ENCODE results near the gene ANKRD44. TPM values are rescaled to one million over a fixed set of nuclear protein-coding genes. Genes with fewer than 3 reads are reported as not detected.

The ANKRD44 gene
- total RNA-seq, 1 donor from 2014 or later: 11.2 TPM

GRCh38 chr2:197315371-197315770, 4.8 kb upstream of the ANKRD44 start:
- no peak overlapping the region for H3K4me3 Mint-ChIP-seq
- no peaks in the 10 kb centered on the region for H3K36me3 Mint-ChIP-seq (ENCODE audit: low read depth)
- peaks cover 31% of the 10 kb centered on the region for H3K27me3 Mint-ChIP-seq (ENCODE audit: low read depth)
- TF ChIP-seq, protein P1, sequence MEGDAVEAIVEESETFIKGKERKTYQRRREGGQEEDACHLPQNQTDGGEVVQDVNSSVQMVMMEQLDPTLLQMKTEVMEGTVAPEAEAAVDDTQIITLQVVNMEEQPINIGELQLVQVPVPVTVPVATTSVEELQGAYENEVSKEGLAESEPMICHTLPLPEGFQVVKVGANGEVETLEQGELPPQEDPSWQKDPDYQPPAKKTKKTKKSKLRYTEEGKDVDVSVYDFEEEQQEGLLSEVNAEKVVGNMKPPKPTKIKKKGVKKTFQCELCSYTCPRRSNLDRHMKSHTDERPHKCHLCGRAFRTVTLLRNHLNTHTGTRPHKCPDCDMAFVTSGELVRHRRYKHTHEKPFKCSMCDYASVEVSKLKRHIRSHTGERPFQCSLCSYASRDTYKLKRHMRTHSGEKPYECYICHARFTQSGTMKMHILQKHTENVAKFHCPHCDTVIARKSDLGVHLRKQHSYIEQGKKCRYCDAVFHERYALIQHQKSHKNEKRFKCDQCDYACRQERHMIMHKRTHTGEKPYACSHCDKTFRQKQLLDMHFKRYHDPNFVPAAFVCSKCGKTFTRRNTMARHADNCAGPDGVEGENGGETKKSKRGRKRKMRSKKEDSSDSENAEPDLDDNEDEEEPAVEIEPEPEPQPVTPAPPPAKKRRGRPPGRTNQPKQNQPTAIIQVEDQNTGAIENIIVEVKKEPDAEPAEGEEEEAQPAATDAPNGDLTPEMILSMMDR (conservative IDR thresholded peaks at IDR 0.05): no peak
- H3K4me1 Mint-ChIP-seq: peaks cover 8% of the 10 kb centered on the region
- no peak for DNase-seq (ENCODE audit: low read depth, low spot score)
- H3K27ac Mint-ChIP-seq (ENCODE audit: unreplicated experiment): no peak overlapping the region
- no peaks in the 10 kb centered on the region for H3K9me3 Mint-ChIP-seq

- Mint-ChIP-seq H3K27ac (ENCODE audit: unreplicated experiment) (no peak overlapping the region), H3K36me3 (ENCODE audit: low read depth) (no peaks in the 10 kb centered on the region), H3K27me3 (ENCODE audit: low read depth) (peaks cover 55% of the 10 kb centered on the region), H3K9me3 (no peaks in the 10 kb centered on the region), H3K4me3 (peak overlapping the region; percentile 89), H3K4me1 (peaks cover 31% of the 10 kb centered on the region)
- TF ChIP-seq, protein P1 (conservative IDR thresholded peaks at IDR 0.05): no peak
- no peak for DNase-seq (ENCODE audit: low read depth, low spot score)
Observed at GRCh38 chr2:197312186-197312585, 1.6 kb upstream of the ANKRD44 start.

DNA sequence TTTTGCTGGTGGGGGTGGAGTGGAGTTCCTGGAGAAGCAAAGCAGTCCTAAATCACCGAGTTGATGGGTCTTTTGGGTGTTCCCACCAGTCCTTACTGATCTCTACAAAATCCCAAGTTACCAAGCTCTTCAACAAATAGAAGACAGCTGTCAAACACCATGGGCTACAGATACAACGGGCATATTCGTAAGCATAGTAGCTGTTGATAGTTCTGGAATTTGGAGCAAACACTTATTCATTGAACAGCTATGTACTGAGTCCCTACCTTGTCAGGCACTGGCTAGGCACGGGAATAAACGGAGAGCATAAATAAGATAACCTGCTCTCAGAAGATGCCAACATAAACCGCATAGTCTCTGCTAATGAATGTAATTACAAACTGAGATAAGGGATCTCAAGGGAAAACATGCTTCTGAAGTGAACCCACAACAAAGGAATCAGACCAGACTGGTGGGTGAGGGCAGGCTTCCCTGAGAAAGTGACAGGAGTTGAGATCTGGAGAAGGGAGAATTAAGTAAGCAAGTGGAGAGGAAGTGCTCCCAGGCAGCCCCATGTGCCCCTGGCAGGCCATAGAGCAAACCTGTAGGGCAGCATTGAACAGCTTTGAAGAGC, 947 bp upstream of the ANKRD44 start:
- Mint-ChIP-seq H3K4me3 (peak overlapping the region; percentile 89), H3K36me3 (ENCODE audit: low read depth) (no peaks in the 10 kb centered on the region), H3K27ac (ENCODE audit: unreplicated experiment) (no peak overlapping the region), H3K9me3 (no peaks in the 10 kb centered on the region), H3K27me3 (ENCODE audit: low read depth) (peaks cover 55% of the 10 kb centered on the region), H3K4me1 (peaks cover 37% of the 10 kb centered on the region)
- no peak for DNase-seq (ENCODE audit: low read depth, low spot score)
- TF ChIP-seq, protein P1 (conservative IDR thresholded peaks at IDR 0.05): no peak

DNA sequence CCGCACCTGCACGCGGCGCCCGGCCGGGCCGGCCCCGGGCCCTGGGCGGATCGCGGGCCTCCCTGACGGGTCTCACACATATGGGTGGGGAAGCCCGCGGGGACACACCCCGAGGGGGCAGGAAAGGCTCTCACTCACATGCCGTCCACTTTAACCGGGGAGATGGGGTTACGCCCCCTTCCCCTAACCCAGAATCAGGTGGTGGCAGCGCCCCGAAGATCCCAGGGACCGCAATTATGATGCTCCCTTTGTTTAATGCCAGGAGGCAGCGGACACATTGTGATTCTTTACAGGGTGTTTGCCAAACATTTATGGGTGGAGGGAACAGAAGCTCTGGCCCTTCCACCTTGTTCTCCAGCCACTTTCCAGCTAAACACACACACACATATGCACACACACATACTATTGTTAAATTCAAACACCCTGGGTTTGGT, 424 bp upstream of the ANKRD44 start:
- Mint-ChIP-seq H3K36me3 (ENCODE audit: low read depth) (no peaks in the 10 kb centered on the region), H3K27me3 (ENCODE audit: low read depth) (peaks cover 55% of the 10 kb centered on the region), H3K9me3 (no peaks in the 10 kb centered on the region), H3K4me1 (peaks cover 39% of the 10 kb centered on the region), H3K4me3 (peak overlapping the region; percentile 89), H3K27ac (ENCODE audit: unreplicated experiment) (no peak overlapping the region)
- DNase-seq (ENCODE audit: low read depth, low spot score): no peak
- TF ChIP-seq, protein P1 (conservative IDR thresholded peaks at IDR 0.05): no peak

GRCh38 chr2:197309691-197310231, 819 bp downstream of the ANKRD44 start:
- H3K4me3 Mint-ChIP-seq: peak overlapping the region; percentile 95
- DNase-seq (ENCODE audit: low read depth, low spot score): peak; percentile 14
- H3K27me3 Mint-ChIP-seq (ENCODE audit: low read depth): peaks cover 52% of the 10 kb centered on the region
- TF ChIP-seq, protein P1 (conservative IDR thresholded peaks at IDR 0.05): no peak
- no peak overlapping the region for H3K27ac Mint-ChIP-seq (ENCODE audit: unreplicated experiment)
- H3K36me3 Mint-ChIP-seq (ENCODE audit: low read depth): no peaks in the 10 kb centered on the region
- H3K4me1 Mint-ChIP-seq: peaks cover 39% of the 10 kb centered on the region
- no peaks in the 10 kb centered on the region for H3K9me3 Mint-ChIP-seq

All from neural crest cell (in vitro differentiated cells).